CD14-positive monocyte (primary cell): ENCODE results near the gene KLHL40. TPM values are rescaled to one million over a fixed set of nuclear protein-coding genes. Genes with fewer than 3 reads are reported as not detected.

Source experiments
- DNase-seq, 3 donors: peaks; one replicate each; pipeline ENCODE4 v3.0.0-alpha.2; 2011 to 2022
- H2AFZ ChIP-seq: 2 replicates; pipeline ENCODE4 v1.6.0; 2012; ENCODE audit warnings: mild to moderate bottlenecking, low read depth, low read length, inconsistent platforms; ENCODE audit not compliant: insufficient read depth, poor library complexity, severe bottlenecking
- H3K27ac ChIP-seq, 2 donors: 1 replicate in 1 of 2; 2 replicates in 1 of 2; pipeline ENCODE4 v1.5.1; 2012 to 2013; ENCODE audit warnings: low read length in 2 of 2, control low read depth in 1 of 2, inconsistent platforms in 1 of 2, low read depth in 1 of 2, mild to moderate bottlenecking in 1 of 2
- H3K27me3 ChIP-seq, 2 donors: one replicate each; pipeline versions ENCODE4 v1.6.0 to v1.6.1; 2011 to 2013; ENCODE audit warnings: low read length in 2 of 2; ENCODE audit not compliant: control insufficient read depth in 2 of 2, insufficient read depth in 2 of 2
- H3K36me3 ChIP-seq, 2 donors: replicated peaks in 1 of 2; 1 replicate in 1 of 2; 2 replicates in 1 of 2; pipeline versions ENCODE4 v1.5.1 to v1.6.1; 2012 to 2013; ENCODE audit warnings: low read length in 2 of 2, control low read depth in 1 of 2, inconsistent platforms in 1 of 2, mild to moderate bottlenecking in 1 of 2; ENCODE audit not compliant: insufficient read depth in 2 of 2, control insufficient read depth in 1 of 2
- H3K4me1 ChIP-seq, 2 donors: 1 replicate in 1 of 2; 2 replicates in 1 of 2; pipeline versions ENCODE4 v1.5.1 to v1.6.1; 2012 to 2013; ENCODE audit warnings: low read length in 2 of 2, control low read depth in 1 of 2, inconsistent platforms in 1 of 2, mild to moderate bottlenecking in 1 of 2, moderate library complexity in 1 of 2; ENCODE audit not compliant: insufficient read depth in 2 of 2, control insufficient read depth in 1 of 2
- H3K4me2 ChIP-seq: replicated peaks from 2 replicates; pipeline ENCODE3; 2012; ENCODE audit warnings: low read length, moderate library complexity, mild to moderate bottlenecking; ENCODE audit not compliant: poor library complexity, severe bottlenecking; ENCODE audit errors: extremely low read depth
- H3K4me3 ChIP-seq, 3 experiments: fragments of 200-600 bp in 1 of 3; sonication (generic) in 1 of 3; replicated peaks in 1 of 3; 1 replicate in 2 of 3; 2 replicates in 1 of 3; pipeline ENCODE4 v1.5.1; 2011 to 2013; ENCODE audit warnings: low read length in 3 of 3, mild to moderate bottlenecking in 3 of 3, control low read depth in 2 of 3, low read depth in 2 of 3, inconsistent platforms in 1 of 3, moderate library complexity in 1 of 3
- H3K79me2 ChIP-seq: 2 replicates; pipeline ENCODE4 v1.6.0; 2012; ENCODE audit warnings: mild to moderate bottlenecking, control low read depth, inconsistent platforms, low read length, moderate library complexity; ENCODE audit not compliant: insufficient read depth
- H3K9ac ChIP-seq: 2 replicates; pipeline ENCODE4 v1.6.0; 2017; ENCODE audit warnings: low read length, mild to moderate bottlenecking; ENCODE audit not compliant: insufficient read depth, poor library complexity, severe bottlenecking
- H3K9me3 ChIP-seq, 2 donors: replicated peaks in 1 of 2; 1 replicate in 1 of 2; 2 replicates in 1 of 2; pipeline versions ENCODE4 v1.5.1 to v1.6.1; 2012 to 2013; ENCODE audit warnings: low read length in 2 of 2, control low read depth in 1 of 2; ENCODE audit not compliant: control insufficient read depth in 1 of 2, insufficient read depth in 1 of 2
- H4K20me1 ChIP-seq: 2 replicates; pipeline ENCODE4 v1.6.0; 2012; ENCODE audit warnings: mild to moderate bottlenecking, low read length, control low read depth, moderate library complexity; ENCODE audit not compliant: insufficient read depth
- H3K27ac Mint-ChIP-seq, 7 donors: one replicate each; pipeline ENCODE4 v1.8.0; 2020; ENCODE audit warnings: mild to moderate bottlenecking in 7 of 7, mixed read lengths in 7 of 7, moderate library complexity in 6 of 7, inconsistent platforms in 2 of 7
- H3K27me3 Mint-ChIP-seq, 3 donors: one replicate each; pipeline ENCODE4 v1.8.0; 2021 to 2022; ENCODE audit warnings: low read depth in 3 of 3, mild to moderate bottlenecking in 3 of 3, mixed read lengths in 3 of 3, moderate library complexity in 3 of 3, inconsistent platforms in 1 of 3
- H3K36me3 Mint-ChIP-seq, 2 donors: one replicate each; pipeline ENCODE4 v1.8.0; 2020; ENCODE audit warnings: mixed read lengths in 2 of 2, inconsistent platforms in 1 of 2, mild to moderate bottlenecking in 1 of 2
- H3K4me1 Mint-ChIP-seq: one replicate; pipeline ENCODE4 v1.8.0; 2020; ENCODE audit warnings: mild to moderate bottlenecking, mixed read lengths
- H3K4me3 Mint-ChIP-seq, 2 donors: one replicate each; pipeline ENCODE4 v1.8.0; 2020; ENCODE audit warnings: mild to moderate bottlenecking in 2 of 2, mixed read lengths in 2 of 2, moderate library complexity in 1 of 2
- H3K9me3 Mint-ChIP-seq, 7 donors: one replicate each; pipeline ENCODE4 v1.8.0; 2020 to 2022; ENCODE audit warnings: mixed read lengths in 7 of 7, mild to moderate bottlenecking in 6 of 7, moderate library complexity in 6 of 7, inconsistent platforms in 2 of 7
- CTCF ChIP-seq: fragments of 200-600 bp; IDR thresholded peaks from one replicate; pipeline ENCODE4 v1.8.0; 2022; ENCODE audit warnings: antibody characterized with exemption, mild to moderate bottlenecking
- WGBS: methylation state at CpG from one replicate; pipeline ENCODE4 v1.1.5; 2013; ENCODE audit warnings: missing lambda C conversion rate; ENCODE audit not compliant: insufficient coverage; 5-methylcytosine and 5-hydroxymethylcytosine counted together
- intact Hi-C, 2 donors: fragments of 100-400 bp; cut with micrococcal nuclease; formaldehyde crosslinking; loops; one replicate each; pipeline versions ENCODE4 v1.15.0 to v1.15.1; 2023
- polyA plus RNA-seq, 3 donors: library from polyadenylated mRNA; depleted of rRNA in 1 of 3; unstranded in 2 of 3; stranded (reverse) in 1 of 3; fragments of 300-500 nt in 2 of 3; fragments of >200 nt in 1 of 3; fragmentation: Illumina TruSeq in 2 of 3; gene quantifications; 1 replicate in 2 of 3; 2 replicates in 1 of 3; pipeline ENCODE4 v1.2.3, GENCODE V29; 2012 to 2021

The KLHL40 gene
- polyA plus RNA-seq, 3 donors: not detected

- H3K36me3 ChIP-seq: no peaks in the 10 kb centered on the region
- no peak overlapping the region for H3K27ac ChIP-seq
- DNase-seq: no peak
- peaks cover 7 to 12% (median 10%) of the 10 kb centered on the region in 3 donors for H3K27me3 Mint-ChIP-seq
- no peaks in the 10 kb centered on the region for H3K4me1 Mint-ChIP-seq
- 100% methylated on average over 1 of the region's 2 CpGs for WGBS
- H3K4me1 ChIP-seq: peaks cover 0 to 2% of the 10 kb centered on the region in 2 donors
- intact Hi-C loops: no loop called here
- peaks cover 7 to 8% of the 10 kb centered on the region in 2 donors for H3K9me3 ChIP-seq
- H3K9me3 Mint-ChIP-seq: peaks cover 2 to 21% (median 13%) of the 10 kb centered on the region in 7 donors
- H3K4me2 ChIP-seq: no peak overlapping the region
- no peaks in the 10 kb centered on the region for H4K20me1 ChIP-seq
- H3K9ac ChIP-seq: no peak overlapping the region
- no peak overlapping the region for H3K27ac Mint-ChIP-seq
- TF ChIP-seq CTCF: no peak
- no peak overlapping the region for H3K4me3 ChIP-seq
- no peaks in the 10 kb centered on the region for H3K79me2 ChIP-seq
- peaks cover 0 to 3% of the 10 kb centered on the region in 2 donors for H3K27me3 ChIP-seq
- H3K36me3 Mint-ChIP-seq: no peaks in the 10 kb centered on the region
- no peak overlapping the region for H2AFZ ChIP-seq
- no peak overlapping the region for H3K4me3 Mint-ChIP-seq
Measured at GRCh38 chr3:42678447-42678846, 6.9 kb upstream of the KLHL40 start.

GRCh38 chr3:42680271-42680670, 5.1 kb upstream of the KLHL40 start:
- Histone ChIP-seq H3K36me3 (no peaks in the 10 kb centered on the region), H2AFZ (no peak overlapping the region), H3K4me1 (peaks cover 0 to 4% of the 10 kb centered on the region in 2 donors), H3K79me2 (no peaks in the 10 kb centered on the region), H3K9me3 (peaks cover 7 to 8% of the 10 kb centered on the region in 2 donors), H3K4me3 (no peak overlapping the region), H3K27ac (no peak overlapping the region), H3K9ac (no peak overlapping the region), H3K4me2 (no peak overlapping the region), H3K27me3 (peaks cover 0 to 10% of the 10 kb centered on the region in 2 donors), H4K20me1 (no peaks in the 10 kb centered on the region)
- Mint-ChIP-seq H3K9me3 (peaks cover 2 to 21% (median 11%) of the 10 kb centered on the region in 7 donors), H3K27me3 (peaks cover 12 to 19% (median 14%) of the 10 kb centered on the region in 3 donors), H3K27ac (no peak overlapping the region), H3K4me3 (no peak overlapping the region), H3K4me1 (peaks cover 2% of the 10 kb centered on the region), H3K36me3 (no peaks in the 10 kb centered on the region)
- DNase-seq: no peak
- no peak for TF ChIP-seq CTCF
- intact Hi-C loops: no loop called here
- WGBS: no CpG with 5 or more reads among the region's 1 CpG
